Keratinocyte (primary cell): ENCODE data around the gene CTNNA3. TPM values are rescaled to one million over a fixed set of nuclear protein-coding genes. Genes with fewer than 3 reads are reported as not detected.

Source experiments
- DNase-seq: peaks from one replicate; pipeline ENCODE4 v3.0.0-alpha.2; 2011; ENCODE audit warnings: low read depth, missing footprints, low spot score
- FAIRE-seq: peaks from 2 replicates; lab custom pipeline; 2011; peaks lifted over from hg19 to GRCh38; lab: Jason Lieb, UNC
- H2AFZ ChIP-seq: 2 replicates; pipeline ENCODE4 v1.6.0; 2012; ENCODE audit warnings: low read length, control low read depth, inconsistent platforms; ENCODE audit not compliant: control insufficient read depth
- H3K27ac ChIP-seq: 2 replicates; pipeline ENCODE4 v1.5.1; 2011; ENCODE audit warnings: low read length; ENCODE audit not compliant: control insufficient read depth, insufficient read depth
- H3K27me3 ChIP-seq: 3 replicates; pipeline ENCODE4 v1.6.0; 2011; ENCODE audit warnings: low read length; ENCODE audit not compliant: control insufficient read depth, insufficient read depth; ENCODE audit errors: extremely low read depth
- H3K36me3 ChIP-seq, 2 experiments: 2 replicates in 1 of 2; 3 replicates in 1 of 2; pipeline ENCODE4 v1.5.1; 2011; ENCODE audit warnings: low read length in 2 of 2, mild to moderate bottlenecking in 1 of 2; ENCODE audit not compliant: control insufficient read depth in 2 of 2, insufficient read depth in 2 of 2; ENCODE audit errors: extremely low read depth in 1 of 2
- H3K4me1 ChIP-seq: 3 replicates; pipeline ENCODE4 v1.5.1; 2011; ENCODE audit warnings: low read length; ENCODE audit not compliant: control insufficient read depth, insufficient read depth; ENCODE audit errors: extremely low read depth
- H3K4me2 ChIP-seq: 3 replicates; pipeline ENCODE4 v1.6.0; 2011; ENCODE audit warnings: low read depth, low read length; ENCODE audit not compliant: control insufficient read depth, insufficient read depth; ENCODE audit errors: extremely low read depth
- H3K4me3 ChIP-seq, 3 experiments: fragments of 200-600 bp in 1 of 3; sonication (generic) in 1 of 3; 2 replicates in 2 of 3; 3 replicates in 1 of 3; pipeline ENCODE4 v1.5.1; 2011 to 2016; ENCODE audit warnings: low read length in 3 of 3, mild to moderate bottlenecking in 3 of 3, control low read depth in 2 of 3, inconsistent platforms in 1 of 3, low read depth in 1 of 3, mixed read lengths in 1 of 3, mixed run types in 1 of 3, moderate library complexity in 1 of 3; ENCODE audit not compliant: control insufficient read depth in 2 of 3, insufficient read depth in 2 of 3; ENCODE audit errors: extremely low read depth in 1 of 3
- H3K79me2 ChIP-seq: 2 replicates; pipeline ENCODE4 v1.6.0; 2012; ENCODE audit warnings: low read length; ENCODE audit not compliant: control insufficient read depth, insufficient read depth
- H3K9ac ChIP-seq: 3 replicates; pipeline ENCODE4 v1.6.0; 2011; ENCODE audit warnings: low read length; ENCODE audit not compliant: control insufficient read depth, insufficient read depth; ENCODE audit errors: extremely low read depth
- H3K9me1 ChIP-seq: 3 replicates; pipeline ENCODE4 v1.6.0; 2011; ENCODE audit warnings: low read length; ENCODE audit not compliant: control insufficient read depth, insufficient read depth; ENCODE audit errors: extremely low read depth
- H3K9me3 ChIP-seq: 2 replicates; pipeline ENCODE4 v1.5.1; 2012; ENCODE audit warnings: low read depth, low read length; ENCODE audit not compliant: control insufficient read depth
- H4K20me1 ChIP-seq: 3 replicates; pipeline ENCODE4 v1.6.0; 2011; ENCODE audit warnings: low read length; ENCODE audit not compliant: control insufficient read depth, insufficient read depth; ENCODE audit errors: extremely low read depth
- CTCF ChIP-seq, 3 experiments: IDR thresholded peaks in 1 of 3; conservative IDR thresholded peaks in 1 of 3; optimal IDR thresholded peaks in 1 of 3; 2 replicates in 2 of 3; 3 replicates in 1 of 3; pipeline versions ENCODE3 to v1.5.1; 2011; ENCODE audit warnings: low read length in 3 of 3, mild to moderate bottlenecking in 3 of 3, moderate library complexity in 2 of 3, control low read depth in 1 of 3, inconsistent platforms in 1 of 3; ENCODE audit not compliant: insufficient read depth in 2 of 3; ENCODE audit errors: extremely low read depth in 1 of 3
- EZH2 ChIP-seq: IDR thresholded peaks from one replicate; pipeline ENCODE4 v1.6.1; 2012; ENCODE audit warnings: inconsistent platforms, mild to moderate bottlenecking, low read length, moderate library complexity
- dilution Hi-C: fragments of 300-500 bp; cut with MboI; formaldehyde crosslinking; loops from one replicate; pipeline ENCODE4 v1.7.0; 2020; ENCODE audit warnings: low sequenced_read_pairs; ENCODE audit not compliant: extremely low pct_ligation_motif_present
- polyA plus RNA-seq, 5 experiments: library from polyadenylated mRNA; depleted of rRNA in 3 of 5; stranded (reverse) in 3 of 5; stranded (forward) in 1 of 5; unstranded in 1 of 5; fragments of >200 nt; gene quantifications; 1 replicate in 1 of 5; 2 replicates in 3 of 5; 3 replicates in 1 of 5; pipeline versions ENCODE4 v1.2.1 to v1.2.3, GENCODE V29; 2011 to 2012; ENCODE audit warnings: missing spikeins in 2 of 5, low read depth in 1 of 5, low replicate concordance in 1 of 5

CTNNA3 gene
- polyA plus RNA-seq, 1 donor (not counting 4 experiments of a cell fraction or from before 2014, with no cell fraction given) = 0.01 TPM

DNA sequence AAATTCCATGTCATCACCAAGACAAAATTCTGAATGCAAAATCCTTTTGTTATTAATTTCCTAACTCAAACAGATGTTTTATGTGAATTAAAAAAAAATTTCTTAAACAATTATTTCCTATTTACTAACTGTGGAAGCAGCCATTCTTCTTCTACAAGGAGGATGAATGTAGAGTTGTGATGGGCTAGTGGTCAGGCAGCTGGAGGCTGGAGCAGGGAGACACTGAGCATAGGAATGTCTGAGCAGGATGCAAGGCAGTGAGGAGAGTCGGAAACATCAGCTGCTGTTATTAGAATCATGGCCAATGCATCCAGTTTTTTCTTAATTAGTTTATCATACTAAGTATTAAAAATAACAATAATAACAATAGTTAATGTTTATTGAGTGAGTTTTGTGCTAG, 872.7 kb downstream of the CTNNA3 start:
- Histone ChIP-seq H3K4me3 (no peak overlapping the region), H3K4me2 (no peak overlapping the region), H3K9me3 (no peaks in the 10 kb centered on the region), H3K27me3 (no peaks in the 10 kb centered on the region), H3K9me1 (no peaks in the 10 kb centered on the region), H4K20me1 (no peaks in the 10 kb centered on the region), H3K9ac (no peak overlapping the region), H3K27ac (no peak overlapping the region), H3K4me1 (peaks cover 11% of the 10 kb centered on the region), H3K36me3 (no peaks in the 10 kb centered on the region), H2AFZ (no peak overlapping the region), H3K79me2 (no peaks in the 10 kb centered on the region)
- dilution Hi-C loops = no loop called here
- DNase-seq (no peak), FAIRE-seq (no peak)
- no peak for TF ChIP-seq CTCF (optimal IDR thresholded peaks at IDR 0.05 in 1 of 3, IDR thresholded peaks at IDR 0.05 in 1 of 3, conservative IDR thresholded peaks at IDR 0.05 in 1 of 3; ENCODE audit: extremely low read depth in 1 of 3, insufficient read depth in 2 of 3, low read length in 3 of 3)
- TF ChIP-seq EZH2 = no peak

GRCh38 chr10:66822801-66823200, 873.2 kb downstream of the CTNNA3 start:
- DNase-seq (no peak), FAIRE-seq (no peak)
- TF ChIP-seq CTCF (optimal IDR thresholded peaks at IDR 0.05 in 1 of 3, IDR thresholded peaks at IDR 0.05 in 1 of 3, conservative IDR thresholded peaks at IDR 0.05 in 1 of 3; ENCODE audit: extremely low read depth in 1 of 3, insufficient read depth in 2 of 3, low read length in 3 of 3) = no peak
- TF ChIP-seq EZH2 = no peak
- Histone ChIP-seq H3K36me3 (no peaks in the 10 kb centered on the region), H3K27ac (no peak overlapping the region), H3K79me2 (no peaks in the 10 kb centered on the region), H4K20me1 (no peaks in the 10 kb centered on the region), H3K4me2 (no peak overlapping the region), H3K27me3 (no peaks in the 10 kb centered on the region), H3K9me3 (no peaks in the 10 kb centered on the region), H3K9me1 (no peaks in the 10 kb centered on the region), H3K4me3 (no peak overlapping the region), H3K4me1 (peaks cover 11% of the 10 kb centered on the region), H3K9ac (no peak overlapping the region), H2AFZ (no peak overlapping the region)
- dilution Hi-C loops = no loop called here
